K562 (cell line): Measurements from ENCODE around the gene CNPY4. TPM values are rescaled to one million over a fixed set of nuclear protein-coding genes. Genes with fewer than 3 reads are reported as not detected.
A peak's percentile ranks its signal among the peaks of the same experiment; 100 is the strongest.

Source experiments
- E2F4 ChIP-seq: sonication (generic); formaldehyde crosslinking; IDR thresholded peaks from 2 replicates; pipeline ENCODE4 v1.8.0; 2022; ENCODE audit warnings: mild to moderate bottlenecking, low read depth, missing genetic modification reagents
- MIER1 ChIP-seq: fragments of 450-650 bp; IDR thresholded peaks from 2 replicates; pipeline ENCODE4 v1.6.1; 2016; ENCODE audit warnings: antibody characterized with exemption, mild to moderate bottlenecking, low read depth
- NCOR1 ChIP-seq: fragments of 450-650 bp; IDR thresholded peaks from 2 replicates; pipeline ENCODE4 v1.6.1; 2016; ENCODE audit warnings: mild to moderate bottlenecking, moderate library complexity
- TCF7 ChIP-seq: sonication (generic); IDR thresholded peaks from 2 replicates; pipeline ENCODE4 v1.6.1; 2016; ENCODE audit warnings: antibody characterized with exemption, borderline replicate concordance
- ZNF224 ChIP-seq: sonication (generic); formaldehyde crosslinking; IDR thresholded peaks from 2 replicates; pipeline ENCODE4 v1.8.0; 2022; ENCODE audit warnings: mild to moderate bottlenecking, missing genetic modification reagents
- ZNF695 ChIP-seq: fragments of 450-650 bp; formaldehyde crosslinking; IDR thresholded peaks from 2 replicates; pipeline ENCODE4 v1.4.0; 2020; ENCODE audit warnings: mild to moderate bottlenecking, moderate library complexity
- polyA plus RNA-seq, 8 experiments: library from polyadenylated mRNA; depleted of rRNA in 4 of 8; stranded (reverse) in 5 of 8; unstranded in 3 of 8; fragments of >200 nt; fragmentation: Nextera tagmentation in 2 of 8; fragmentation: Illumina TruSeq in 1 of 8; extraction: Ambion mirVana in 2 of 8; extraction: Trizol in 1 of 8; gene quantifications; 2 replicates each; pipeline versions ENCODE4 v1.2.1 to v1.2.3, GENCODE V29; 2011 to 2014; ENCODE audit warnings: inconsistent platforms in 1 of 8, missing spikeins in 1 of 8
- total RNA-seq, 7 experiments: library from RNA; depleted of rRNA in 6 of 7; stranded (reverse); fragments of >200 nt in 6 of 7; fragmentation: Illumina TruSeq in 2 of 7; extraction: Trizol in 2 of 7; gene quantifications; 2 replicates each; pipeline versions ENCODE4 v1.2.1 to v1.2.3, GENCODE V29; 2011 to 2021; ENCODE audit warnings: low replicate concordance in 1 of 7
- TF ChIP-seq, protein P1 (sequence below): sonication (generic); formaldehyde crosslinking; IDR thresholded peaks from 2 replicates; pipeline ENCODE4 v1.8.0; 2023; ENCODE audit warnings: mild to moderate bottlenecking, missing genetic modification reagents
- TF ChIP-seq, protein P2 (sequence below), 2 experiments: fragments of 450-650 bp; IDR thresholded peaks; 2 replicates each; pipeline ENCODE4 v1.6.1; 2018; ENCODE audit warnings: mild to moderate bottlenecking in 2 of 2, low read depth in 1 of 2; ENCODE audit not compliant: partially characterized antibody in 2 of 2
- TF ChIP-seq, protein P3 (sequence below): fragments of 450-650 bp; IDR thresholded peaks from 2 replicates; pipeline ENCODE4 v1.6.1; 2018; ENCODE audit not compliant: partially characterized antibody
- TF ChIP-seq, protein P4 (sequence below): fragments of 250-450 bp; sonication (Bioruptor Pico); IDR thresholded peaks from 2 replicates; pipeline ENCODE4 v1.5.0; 2021
- TF ChIP-seq, protein P5 (sequence below): fragments of 250-450 bp; sonication (Bioruptor Pico); IDR thresholded peaks from 2 replicates; pipeline ENCODE4 v1.4.0; 2020; ENCODE audit warnings: mild to moderate bottlenecking, moderate library complexity

CNPY4 gene
- total and polyA plus RNA-seq, 9 of the 15 experiments (the other 6 are each of a cell fraction or from before 2014, with no cell fraction given) = 1.9 to 11.2 (median 7.0) TPM

GRCh38 chr7:100091411-100092181 lies 27.8 kb upstream of the CNPY4 start (continued):
- TF ChIP-seq, protein P1, sequence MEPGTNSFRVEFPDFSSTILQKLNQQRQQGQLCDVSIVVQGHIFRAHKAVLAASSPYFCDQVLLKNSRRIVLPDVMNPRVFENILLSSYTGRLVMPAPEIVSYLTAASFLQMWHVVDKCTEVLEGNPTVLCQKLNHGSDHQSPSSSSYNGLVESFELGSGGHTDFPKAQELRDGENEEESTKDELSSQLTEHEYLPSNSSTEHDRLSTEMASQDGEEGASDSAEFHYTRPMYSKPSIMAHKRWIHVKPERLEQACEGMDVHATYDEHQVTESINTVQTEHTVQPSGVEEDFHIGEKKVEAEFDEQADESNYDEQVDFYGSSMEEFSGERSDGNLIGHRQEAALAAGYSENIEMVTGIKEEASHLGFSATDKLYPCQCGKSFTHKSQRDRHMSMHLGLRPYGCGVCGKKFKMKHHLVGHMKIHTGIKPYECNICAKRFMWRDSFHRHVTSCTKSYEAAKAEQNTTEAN (CRISPR knock-in tag) = no peak
- TF ChIP-seq, protein P2, sequence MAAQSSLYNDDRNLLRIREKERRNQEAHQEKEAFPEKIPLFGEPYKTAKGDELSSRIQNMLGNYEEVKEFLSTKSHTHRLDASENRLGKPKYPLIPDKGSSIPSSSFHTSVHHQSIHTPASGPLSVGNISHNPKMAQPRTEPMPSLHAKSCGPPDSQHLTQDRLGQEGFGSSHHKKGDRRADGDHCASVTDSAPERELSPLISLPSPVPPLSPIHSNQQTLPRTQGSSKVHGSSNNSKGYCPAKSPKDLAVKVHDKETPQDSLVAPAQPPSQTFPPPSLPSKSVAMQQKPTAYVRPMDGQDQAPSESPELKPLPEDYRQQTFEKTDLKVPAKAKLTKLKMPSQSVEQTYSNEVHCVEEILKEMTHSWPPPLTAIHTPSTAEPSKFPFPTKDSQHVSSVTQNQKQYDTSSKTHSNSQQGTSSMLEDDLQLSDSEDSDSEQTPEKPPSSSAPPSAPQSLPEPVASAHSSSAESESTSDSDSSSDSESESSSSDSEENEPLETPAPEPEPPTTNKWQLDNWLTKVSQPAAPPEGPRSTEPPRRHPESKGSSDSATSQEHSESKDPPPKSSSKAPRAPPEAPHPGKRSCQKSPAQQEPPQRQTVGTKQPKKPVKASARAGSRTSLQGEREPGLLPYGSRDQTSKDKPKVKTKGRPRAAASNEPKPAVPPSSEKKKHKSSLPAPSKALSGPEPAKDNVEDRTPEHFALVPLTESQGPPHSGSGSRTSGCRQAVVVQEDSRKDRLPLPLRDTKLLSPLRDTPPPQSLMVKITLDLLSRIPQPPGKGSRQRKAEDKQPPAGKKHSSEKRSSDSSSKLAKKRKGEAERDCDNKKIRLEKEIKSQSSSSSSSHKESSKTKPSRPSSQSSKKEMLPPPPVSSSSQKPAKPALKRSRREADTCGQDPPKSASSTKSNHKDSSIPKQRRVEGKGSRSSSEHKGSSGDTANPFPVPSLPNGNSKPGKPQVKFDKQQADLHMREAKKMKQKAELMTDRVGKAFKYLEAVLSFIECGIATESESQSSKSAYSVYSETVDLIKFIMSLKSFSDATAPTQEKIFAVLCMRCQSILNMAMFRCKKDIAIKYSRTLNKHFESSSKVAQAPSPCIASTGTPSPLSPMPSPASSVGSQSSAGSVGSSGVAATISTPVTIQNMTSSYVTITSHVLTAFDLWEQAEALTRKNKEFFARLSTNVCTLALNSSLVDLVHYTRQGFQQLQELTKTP (IDR thresholded peaks at IDR 0.05; ENCODE audit: low read depth in 1 of 2, partially characterized antibody in 2 of 2) = no peak
- TF ChIP-seq NCOR1 (0 out of 2 replicates have a peak, but pooled peaks have one; percentile 4), ZNF695 (CRISPR knock-in tag) (no peak), TCF7 (no peak), MIER1 (no peak), ZNF224 (CRISPR knock-in tag) (no peak), E2F4 (CRISPR knock-in tag) (no peak)
- TF ChIP-seq, protein P3, sequence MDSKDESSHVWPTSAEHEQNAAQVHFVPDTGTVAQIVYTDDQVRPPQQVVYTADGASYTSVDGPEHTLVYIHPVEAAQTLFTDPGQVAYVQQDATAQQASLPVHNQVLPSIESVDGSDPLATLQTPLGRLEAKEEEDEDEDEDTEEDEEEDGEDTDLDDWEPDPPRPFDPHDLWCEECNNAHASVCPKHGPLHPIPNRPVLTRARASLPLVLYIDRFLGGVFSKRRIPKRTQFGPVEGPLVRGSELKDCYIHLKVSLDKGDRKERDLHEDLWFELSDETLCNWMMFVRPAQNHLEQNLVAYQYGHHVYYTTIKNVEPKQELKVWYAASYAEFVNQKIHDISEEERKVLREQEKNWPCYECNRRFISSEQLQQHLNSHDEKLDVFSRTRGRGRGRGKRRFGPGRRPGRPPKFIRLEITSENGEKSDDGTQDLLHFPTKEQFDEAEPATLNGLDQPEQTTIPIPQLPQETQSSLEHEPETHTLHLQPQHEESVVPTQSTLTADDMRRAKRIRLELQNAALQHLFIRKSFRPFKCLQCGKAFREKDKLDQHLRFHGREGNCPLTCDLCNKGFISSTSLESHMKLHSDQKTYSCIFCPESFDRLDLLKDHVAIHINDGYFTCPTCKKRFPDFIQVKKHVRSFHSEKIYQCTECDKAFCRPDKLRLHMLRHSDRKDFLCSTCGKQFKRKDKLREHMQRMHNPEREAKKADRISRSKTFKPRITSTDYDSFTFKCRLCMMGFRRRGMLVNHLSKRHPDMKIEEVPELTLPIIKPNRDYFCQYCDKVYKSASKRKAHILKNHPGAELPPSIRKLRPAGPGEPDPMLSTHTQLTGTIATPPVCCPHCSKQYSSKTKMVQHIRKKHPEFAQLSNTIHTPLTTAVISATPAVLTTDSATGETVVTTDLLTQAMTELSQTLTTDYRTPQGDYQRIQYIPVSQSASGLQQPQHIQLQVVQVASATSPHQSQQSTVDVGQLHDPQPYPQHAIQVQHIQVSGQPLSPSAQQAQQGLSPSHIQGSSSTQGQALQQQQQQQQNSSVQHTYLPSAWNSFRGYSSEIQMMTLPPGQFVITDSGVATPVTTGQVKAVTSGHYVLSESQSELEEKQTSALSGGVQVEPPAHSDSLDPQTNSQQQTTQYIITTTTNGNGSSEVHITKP = peak; percentile 24
- TF ChIP-seq, protein P4, sequence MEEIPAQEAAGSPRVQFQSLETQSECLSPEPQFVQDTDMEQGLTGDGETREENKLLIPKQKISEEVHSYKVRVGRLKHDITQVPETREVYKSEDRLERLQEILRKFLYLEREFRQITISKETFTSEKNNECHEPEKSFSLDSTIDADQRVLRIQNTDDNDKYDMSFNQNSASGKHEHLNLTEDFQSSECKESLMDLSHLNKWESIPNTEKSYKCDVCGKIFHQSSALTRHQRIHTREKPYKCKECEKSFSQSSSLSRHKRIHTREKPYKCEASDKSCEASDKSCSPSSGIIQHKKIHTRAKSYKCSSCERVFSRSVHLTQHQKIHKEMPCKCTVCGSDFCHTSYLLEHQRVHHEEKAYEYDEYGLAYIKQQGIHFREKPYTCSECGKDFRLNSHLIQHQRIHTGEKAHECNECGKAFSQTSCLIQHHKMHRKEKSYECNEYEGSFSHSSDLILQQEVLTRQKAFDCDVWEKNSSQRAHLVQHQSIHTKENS = no peak
- TF ChIP-seq, protein P5, sequence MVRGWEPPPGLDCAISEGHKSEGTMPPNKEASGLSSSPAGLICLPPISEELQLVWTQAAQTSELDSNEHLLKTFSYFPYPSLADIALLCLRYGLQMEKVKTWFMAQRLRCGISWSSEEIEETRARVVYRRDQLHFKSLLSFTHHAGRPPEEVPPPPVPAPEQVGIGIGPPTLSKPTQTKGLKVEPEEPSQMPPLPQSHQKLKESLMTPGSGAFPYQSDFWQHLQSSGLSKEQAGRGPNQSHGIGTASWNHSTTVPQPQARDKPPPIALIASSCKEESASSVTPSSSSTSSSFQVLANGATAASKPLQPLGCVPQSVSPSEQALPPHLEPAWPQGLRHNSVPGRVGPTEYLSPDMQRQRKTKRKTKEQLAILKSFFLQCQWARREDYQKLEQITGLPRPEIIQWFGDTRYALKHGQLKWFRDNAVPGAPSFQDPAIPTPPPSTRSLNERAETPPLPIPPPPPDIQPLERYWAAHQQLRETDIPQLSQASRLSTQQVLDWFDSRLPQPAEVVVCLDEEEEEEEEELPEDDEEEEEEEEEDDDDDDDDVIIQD = no peak
